AG09309 (cell line): ENCODE measurements around the gene RCC1.
A peak's percentile ranks its signal among the peaks of the same experiment; 100 is the strongest.
"Not testable (repeated sequence)": the region's sequence is repeated elsewhere in the genome, so short reads cannot be mapped to it uniquely, and the experiment has no call there.

Experiments used
- DNase-seq: peaks from one replicate; pipeline ENCODE4 v3.0.0-alpha.2; 2010; ENCODE audit warnings: low read depth
- H3K4me3 ChIP-seq: 2 replicates; pipeline ENCODE4 v1.5.1; 2011; ENCODE audit warnings: mild to moderate bottlenecking, low read depth, low read length, moderate library complexity; ENCODE audit not compliant: control insufficient read depth
- CTCF ChIP-seq: IDR thresholded peaks from 2 replicates; pipeline ENCODE4 v1.5.1; 2011; ENCODE audit warnings: mild to moderate bottlenecking, low read depth, low read length, inconsistent platforms; ENCODE audit not compliant: insufficient read depth, control insufficient read depth; ENCODE audit errors: missing control alignments

The RCC1 gene

GRCh38 chr1:28518000-28518744, 12.3 kb downstream of the RCC1 start:
- H3K4me3 ChIP-seq: peak overlapping the region; percentile 69
- TF ChIP-seq CTCF: peak; percentile 92
- peak; percentile 48 for DNase-seq

GRCh38 chr1:28518745-28519341, 13.0 kb downstream of the RCC1 start:
- no peak for TF ChIP-seq CTCF
- no peak for DNase-seq
- H3K4me3 ChIP-seq: peak overlapping the region; percentile 69

GRCh38 chr1:28519946-28520725, 14.3 kb downstream of the RCC1 start:
- DNase-seq: no peak
- no peak overlapping the region for H3K4me3 ChIP-seq

GRCh38 chr1:28520796-28521195, 15.0 kb downstream of the RCC1 start:
- not testable (repeated sequence) for DNase-seq, H3K4me3 ChIP-seq

More at GRCh38 chr1:28519946-28520725, 14.3 kb downstream of the RCC1 start:
- no peak for TF ChIP-seq CTCF

- TF ChIP-seq CTCF: no peak
- no peak overlapping the region for H3K4me3 ChIP-seq
- no peak for DNase-seq
Observed at GRCh38 chr1:28521502-28522164, 15.8 kb downstream of the RCC1 start.

GRCh38 chr1:28522537-28522936, 16.7 kb downstream of the RCC1 start:
- not testable (repeated sequence) for DNase-seq, H3K4me3 ChIP-seq

- DNase-seq, H3K4me3 ChIP-seq: not testable (repeated sequence)
Observed at GRCh38 chr1:28525002-28525642, 19.3 kb downstream of the RCC1 start.
